ENCODE data around the gene PTOV1. TPM values are rescaled to one million over a fixed set of nuclear protein-coding genes. Genes with fewer than 3 reads are reported as not detected.
A peak's percentile ranks its signal among the peaks of the same experiment; 100 is the strongest.

The PTOV1 gene
- total RNA-seq, 1 donor from 2014 or later, result 231 TPM

- Mint-ChIP-seq H3K9me3 (ENCODE audit: unreplicated experiment) (no peaks in the 10 kb centered on the region), H3K27me3 (ENCODE audit: unreplicated experiment) (peaks cover 32% of the 10 kb centered on the region), H3K4me1 (ENCODE audit: unreplicated experiment) (peaks cover 6% of the 10 kb centered on the region), H3K27ac (ENCODE audit: unreplicated experiment) (no peak overlapping the region), H3K36me3 (ENCODE audit: low read depth, unreplicated experiment) (peaks cover 35% of the 10 kb centered on the region), H3K4me3 (ENCODE audit: unreplicated experiment) (no peak overlapping the region)
- no peak for TF ChIP-seq CTCF (IDR thresholded peaks at IDR 0.05; ENCODE audit: unreplicated experiment)
- DNase-seq (ENCODE audit: low spot score), result no peak
These were observed 9.6 kb downstream of the PTOV1 start for GRCh38 chr19:49860336-49861102.

- DNase-seq (ENCODE audit: low spot score), result no peak
- no peak for TF ChIP-seq CTCF (IDR thresholded peaks at IDR 0.05; ENCODE audit: unreplicated experiment)
- H3K36me3 Mint-ChIP-seq (ENCODE audit: low read depth, unreplicated experiment), result peaks cover 37% of the 10 kb centered on the region
These were observed 10.1 kb downstream of the PTOV1 start for GRCh38 chr19:49861107-49861506.

GRCh38 chr19:49861541-49862378 lies 10.8 kb downstream of the PTOV1 start:
- H3K36me3 Mint-ChIP-seq (ENCODE audit: low read depth, unreplicated experiment), result peaks cover 42% of the 10 kb centered on the region

More at GRCh38 chr19:49861107-49861506, 10.1 kb downstream of the PTOV1 start:
- no peak overlapping the region for H3K27ac Mint-ChIP-seq (ENCODE audit: unreplicated experiment)
- H3K4me3 Mint-ChIP-seq (ENCODE audit: unreplicated experiment), result no peak overlapping the region
- H3K27me3 Mint-ChIP-seq (ENCODE audit: unreplicated experiment), result peaks cover 32% of the 10 kb centered on the region
- no peaks in the 10 kb centered on the region for H3K9me3 Mint-ChIP-seq (ENCODE audit: unreplicated experiment)
- peaks cover 12% of the 10 kb centered on the region for H3K4me1 Mint-ChIP-seq (ENCODE audit: unreplicated experiment)

GRCh38 chr19:49862391-49863253 lies 11.7 kb downstream of the PTOV1 start:
- peak; percentile 60 for DNase-seq (ENCODE audit: low spot score)
- Mint-ChIP-seq H3K27ac (ENCODE audit: unreplicated experiment) (peak overlapping the region; percentile 80), H3K9me3 (ENCODE audit: unreplicated experiment) (no peaks in the 10 kb centered on the region), H3K4me1 (ENCODE audit: unreplicated experiment) (peaks cover 19% of the 10 kb centered on the region), H3K36me3 (ENCODE audit: low read depth, unreplicated experiment) (peaks cover 38% of the 10 kb centered on the region), H3K4me3 (ENCODE audit: unreplicated experiment) (peak overlapping the region; percentile 85), H3K27me3 (ENCODE audit: unreplicated experiment) (peaks cover 33% of the 10 kb centered on the region)
- TF ChIP-seq CTCF (IDR thresholded peaks at IDR 0.05; ENCODE audit: unreplicated experiment), result no peak

More at GRCh38 chr19:49861541-49862378, 10.8 kb downstream of the PTOV1 start:
- Mint-ChIP-seq H3K4me1 (ENCODE audit: unreplicated experiment) (peaks cover 19% of the 10 kb centered on the region), H3K9me3 (ENCODE audit: unreplicated experiment) (no peaks in the 10 kb centered on the region), H3K4me3 (ENCODE audit: unreplicated experiment) (no peak overlapping the region), H3K27me3 (ENCODE audit: unreplicated experiment) (peaks cover 30% of the 10 kb centered on the region), H3K27ac (ENCODE audit: unreplicated experiment) (no peak overlapping the region)
- no peak for TF ChIP-seq CTCF (IDR thresholded peaks at IDR 0.05; ENCODE audit: unreplicated experiment)
- DNase-seq (ENCODE audit: low spot score), result no peak

All from endothelial cell (in vitro differentiated cells).